Colonic mucosa (tissue), 4 donors: Measurements from ENCODE around the gene MX2. TPM values are rescaled to one million over a fixed set of nuclear protein-coding genes. Genes with fewer than 3 reads are reported as not detected.

Experiments
- DNase-seq: peaks from one replicate; pipeline ENCODE4 v3.0.0-alpha.2; 2020
- H3K27ac ChIP-seq: fragments of 200-600 bp; one replicate; pipeline ENCODE4 v1.8.0; 2021
- H3K27me3 ChIP-seq: fragments of 200-600 bp; one replicate; pipeline ENCODE4 v1.8.0; 2021
- H3K36me3 ChIP-seq: fragments of 200-600 bp; one replicate; pipeline ENCODE4 v1.8.0; 2021
- H3K4me1 ChIP-seq: fragments of 200-600 bp; one replicate; pipeline ENCODE4 v1.8.0; 2021; ENCODE audit warnings: mild to moderate bottlenecking
- H3K4me3 ChIP-seq: fragments of 200-600 bp; one replicate; pipeline ENCODE4 v1.8.0; 2021
- H3K9ac ChIP-seq, 2 donors: one replicate each; pipeline ENCODE4 v1.7.0; 2013; ENCODE audit warnings: control low read depth in 2 of 2, low read depth in 2 of 2, low read length in 2 of 2
- H3K9me3 ChIP-seq: fragments of 200-600 bp; one replicate; pipeline ENCODE4 v1.8.0; 2021
- CTCF ChIP-seq: fragments of 200-600 bp; IDR thresholded peaks from one replicate; pipeline ENCODE4 v1.8.0; 2022; ENCODE audit warnings: antibody characterized with exemption, mild to moderate bottlenecking
- intact Hi-C: fragments of 100-400 bp; cut with DNase I; formaldehyde crosslinking; loops from one replicate; pipeline ENCODE4 v1.14.1; 2022
- total RNA-seq, 2 donors: library from RNA; stranded (reverse); fragmentation: NEBNext Ultra II Directional in 1 of 2; extraction: Animal tissue kit (Norgen Biotek cat#: 25700) in 1 of 2; gene quantifications; one replicate each; pipeline ENCODE4 v1.2.1, GENCODE V29; 2021
- donor health status: healthy.
- donor health status: DM: no; HTN: no; CAD: no.
- donor health status: DM: no; HTN: no; CAD: no.

Gene MX2
- total RNA-seq, 2 donors from 2014 or later, result 2.0 to 2.5 TPM

DNA sequence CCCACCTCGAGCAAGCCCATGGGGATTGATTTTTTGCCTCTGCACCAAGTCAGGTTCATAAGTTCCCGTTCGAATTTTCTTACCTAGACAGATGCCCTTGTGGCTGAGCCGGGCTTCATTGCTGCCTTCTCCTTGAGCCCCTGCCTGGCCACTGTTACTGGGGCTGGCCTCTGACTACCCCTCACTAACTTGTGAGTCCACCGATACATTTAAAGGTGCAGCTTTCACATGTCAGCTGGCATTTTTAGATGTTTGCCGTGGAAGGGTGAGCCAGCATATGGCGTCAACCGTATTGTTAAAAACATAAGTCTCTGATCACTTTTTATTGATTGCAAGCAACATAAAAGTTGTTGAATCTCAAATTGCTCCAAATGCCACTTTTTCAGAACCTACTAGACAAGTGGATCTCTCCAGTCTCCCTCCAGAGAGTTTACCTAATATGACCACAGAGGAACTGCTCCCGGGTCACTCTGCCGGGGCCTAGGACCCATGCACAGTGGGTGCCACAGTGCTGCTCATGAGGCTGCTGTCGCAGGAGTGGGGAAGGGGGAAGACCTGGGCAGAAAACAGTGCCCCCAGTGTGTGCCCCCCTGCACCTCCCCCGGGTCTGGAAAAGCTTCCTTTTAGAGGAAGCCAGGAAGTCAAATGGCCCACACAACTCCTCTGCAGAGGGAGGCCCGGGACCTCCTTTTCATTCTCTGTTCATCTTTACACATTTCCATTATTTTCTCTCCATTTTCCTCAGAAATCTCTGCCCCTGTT lies 83.1 kb downstream of the MX2 start:
- intact Hi-C loops, result no loop called here
- H3K4me1 ChIP-seq, result no peaks in the 10 kb centered on the region
- H3K27ac ChIP-seq, result no peak overlapping the region
- H3K27me3 ChIP-seq, result no peaks in the 10 kb centered on the region
- H3K36me3 ChIP-seq, result no peaks in the 10 kb centered on the region
- no peak for DNase-seq
- no peak overlapping the region for H3K4me3 ChIP-seq
- no peak for TF ChIP-seq CTCF
- H3K9me3 ChIP-seq, result no peaks in the 10 kb centered on the region
- no peak overlapping the region for H3K9ac ChIP-seq

GRCh38 chr21:41445465-41445862 lies 83.6 kb downstream of the MX2 start:
- H3K4me3 ChIP-seq, result no peak overlapping the region
- H3K36me3 ChIP-seq, result no peaks in the 10 kb centered on the region
- no peaks in the 10 kb centered on the region for H3K9me3 ChIP-seq
- no peak overlapping the region for H3K9ac ChIP-seq
- H3K27me3 ChIP-seq, result no peaks in the 10 kb centered on the region
- no peak for DNase-seq
- H3K4me1 ChIP-seq, result no peaks in the 10 kb centered on the region
- intact Hi-C loops, result no loop called here
- no peak for TF ChIP-seq CTCF
- no peak overlapping the region for H3K27ac ChIP-seq

DNA sequence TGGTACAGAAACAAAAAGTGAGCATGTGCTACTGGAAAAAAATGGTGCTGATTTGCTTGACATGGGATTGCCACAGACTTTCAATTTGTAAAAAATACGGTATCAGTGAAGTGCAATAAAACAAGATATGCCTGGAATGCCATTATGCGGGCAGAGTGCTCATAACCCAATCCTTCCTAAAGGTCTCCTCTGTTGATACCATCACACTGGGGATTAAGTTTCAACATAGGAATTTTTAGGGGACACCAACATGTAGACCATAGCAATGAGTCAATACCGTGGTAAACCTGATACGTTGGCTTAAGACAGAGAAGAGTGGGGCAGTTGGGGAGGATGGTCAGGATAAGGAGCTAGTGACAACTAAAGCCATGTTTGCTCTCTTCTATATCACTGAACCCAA lies 84.8 kb downstream of the MX2 start:
- Histone ChIP-seq H3K4me3 (no peak overlapping the region), H3K9ac (no peak overlapping the region), H3K36me3 (no peaks in the 10 kb centered on the region), H3K4me1 (no peaks in the 10 kb centered on the region), H3K9me3 (no peaks in the 10 kb centered on the region), H3K27me3 (no peaks in the 10 kb centered on the region), H3K27ac (no peak overlapping the region)
- no peak for TF ChIP-seq CTCF
- intact Hi-C loops, result no loop called here
- no peak for DNase-seq

DNA sequence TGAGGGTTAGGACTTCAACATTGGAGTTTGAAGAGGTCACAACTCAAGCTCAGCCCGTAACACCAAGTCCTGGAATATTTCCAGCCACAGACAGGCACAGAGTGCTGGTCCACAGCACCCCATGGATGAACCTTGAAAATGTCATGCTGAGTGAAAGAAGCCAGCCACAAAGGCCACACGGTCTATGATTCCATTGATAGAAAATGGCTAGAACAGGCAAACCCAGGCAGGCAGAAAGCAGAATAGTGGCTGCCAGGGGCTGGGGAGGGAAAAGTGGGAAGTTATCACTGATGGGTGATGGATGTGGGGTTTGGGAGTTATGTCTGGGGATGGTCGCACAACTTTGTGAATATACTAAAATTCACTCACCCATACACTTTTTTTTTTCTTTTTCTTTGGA lies 85.5 kb downstream of the MX2 start:
- Histone ChIP-seq H3K9me3 (no peaks in the 10 kb centered on the region), H3K4me3 (no peak overlapping the region), H3K27me3 (no peaks in the 10 kb centered on the region), H3K4me1 (no peaks in the 10 kb centered on the region), H3K9ac (no peak overlapping the region), H3K36me3 (no peaks in the 10 kb centered on the region), H3K27ac (no peak overlapping the region)
- TF ChIP-seq CTCF, result no peak
- DNase-seq, result no peak
- intact Hi-C loops, result no loop called here

- H3K27me3 ChIP-seq, result no peaks in the 10 kb centered on the region
- H3K4me1 ChIP-seq, result no peaks in the 10 kb centered on the region
- intact Hi-C loops, result no loop called here
- no peak for DNase-seq
- no peak overlapping the region for H3K27ac ChIP-seq
- H3K9me3 ChIP-seq, result no peaks in the 10 kb centered on the region
- H3K4me3 ChIP-seq, result no peak overlapping the region
- no peak for TF ChIP-seq CTCF
- no peak overlapping the region for H3K9ac ChIP-seq
- H3K36me3 ChIP-seq, result no peaks in the 10 kb centered on the region
These were observed 87.8 kb downstream of the MX2 start for GRCh38 chr21:41449613-41450012.
